HG03103 (cell line): ENCODE results near the gene TP53BP2.
"Not testable (repeated sequence)": the region's sequence is repeated elsewhere in the genome, so short reads cannot be mapped to it uniquely, and the experiment has no call there.

Source experiments
- ATAC-seq: cut with Tn5 transposase; IDR thresholded peaks from one replicate; pipeline ENCODE4 v1.9.1; 2021; ENCODE audit warnings: low read depth; ENCODE audit not compliant: unreplicated experiment

TP53BP2 gene

GRCh38 chr1:223809905-223810304 is 35.8 kb downstream of the TP53BP2 start:
- ATAC-seq: not testable (repeated sequence)

GRCh38 chr1:223803211-223803610 is 42.5 kb downstream of the TP53BP2 start:
- no peak for ATAC-seq

- no peak for ATAC-seq
These were observed 43.1 kb downstream of the TP53BP2 start for GRCh38 chr1:223802602-223803001.

GRCh38 chr1:223802032-223802431 is 43.7 kb downstream of the TP53BP2 start:
- no peak for ATAC-seq

GRCh38 chr1:223796210-223796609 is 49.5 kb downstream of the TP53BP2 start:
- no peak for ATAC-seq

GRCh38 chr1:223794136-223794880 is 51.4 kb downstream of the TP53BP2 start:
- no peak for ATAC-seq

GRCh38 chr1:223793716-223794115 is 52.0 kb downstream of the TP53BP2 start:
- ATAC-seq: no peak

- no peak for ATAC-seq
These were observed 53.7 kb downstream of the TP53BP2 start for GRCh38 chr1:223792046-223792445.

GRCh38 chr1:223788746-223789415 is 56.9 kb downstream of the TP53BP2 start:
- ATAC-seq: no peak

GRCh38 chr1:223785808-223786207 is 59.9 kb downstream of the TP53BP2 start:
- no peak for ATAC-seq

- ATAC-seq: no peak
These were observed 61.2 kb downstream of the TP53BP2 start for GRCh38 chr1:223784541-223784940.

- no peak for ATAC-seq
These were observed 62.1 kb downstream of the TP53BP2 start for GRCh38 chr1:223783676-223784075.

GRCh38 chr1:223780949-223781348 is 64.8 kb downstream of the TP53BP2 start:
- ATAC-seq: no peak

- no peak for ATAC-seq
These were observed 65.4 kb downstream of the TP53BP2 start for GRCh38 chr1:223780318-223780717.

GRCh38 chr1:223776826-223777454 is 68.8 kb downstream of the TP53BP2 start:
- ATAC-seq: no peak

GRCh38 chr1:223776075-223776814 is 69.5 kb downstream of the TP53BP2 start:
- no peak for ATAC-seq

- no peak for ATAC-seq
These were observed 70.1 kb downstream of the TP53BP2 start for GRCh38 chr1:223775711-223776074.

- no peak for ATAC-seq
These were observed 70.7 kb downstream of the TP53BP2 start for GRCh38 chr1:223775054-223775453.

GRCh38 chr1:223774134-223774814 is 71.5 kb downstream of the TP53BP2 start:
- no peak for ATAC-seq

- ATAC-seq: no peak
These were observed 73.0 kb downstream of the TP53BP2 start for GRCh38 chr1:223772771-223773160.
